Bronchial epithelial cell (primary cell): Measurements from ENCODE around the gene RCAN2. TPM values are rescaled to one million over a fixed set of nuclear protein-coding genes. Genes with fewer than 3 reads are reported as not detected.

Source experiments
- DNase-seq: peaks from one replicate; pipeline ENCODE4 v3.0.0-alpha.2; 2010; ENCODE audit warnings: low read depth
- FAIRE-seq: peaks from 2 replicates; lab custom pipeline; 2011; peaks lifted over from hg19 to GRCh38; lab: Jason Lieb, UNC
- H3K27me3 ChIP-seq: 2 replicates; pipeline ENCODE4 v1.5.1; 2011; ENCODE audit warnings: low read length; ENCODE audit not compliant: control insufficient read depth, insufficient read depth
- H3K36me3 ChIP-seq: 2 replicates; pipeline ENCODE4 v1.5.1; 2011; ENCODE audit warnings: low read length; ENCODE audit not compliant: control insufficient read depth, insufficient read depth
- H3K4me3 ChIP-seq: 2 replicates; pipeline ENCODE4 v1.5.1; 2011; ENCODE audit warnings: mild to moderate bottlenecking, low read depth, low read length, control low read depth
- total RNA-seq: library from RNA; depleted of rRNA; stranded (reverse); fragments of >200 nt; gene quantifications from 2 replicates; pipeline ENCODE4 v1.2.1, GENCODE V29; 2014
- TF ChIP-seq, protein P1 (sequence below): IDR thresholded peaks from 2 replicates; pipeline ENCODE4 v1.5.1; 2011; ENCODE audit warnings: mild to moderate bottlenecking, moderate library complexity, low read length, control low read depth, inconsistent platforms; ENCODE audit not compliant: insufficient read depth, severe bottlenecking

RCAN2 gene
- total RNA-seq, 1 donor from 2014 or later: under 0.01 TPM

DNA sequence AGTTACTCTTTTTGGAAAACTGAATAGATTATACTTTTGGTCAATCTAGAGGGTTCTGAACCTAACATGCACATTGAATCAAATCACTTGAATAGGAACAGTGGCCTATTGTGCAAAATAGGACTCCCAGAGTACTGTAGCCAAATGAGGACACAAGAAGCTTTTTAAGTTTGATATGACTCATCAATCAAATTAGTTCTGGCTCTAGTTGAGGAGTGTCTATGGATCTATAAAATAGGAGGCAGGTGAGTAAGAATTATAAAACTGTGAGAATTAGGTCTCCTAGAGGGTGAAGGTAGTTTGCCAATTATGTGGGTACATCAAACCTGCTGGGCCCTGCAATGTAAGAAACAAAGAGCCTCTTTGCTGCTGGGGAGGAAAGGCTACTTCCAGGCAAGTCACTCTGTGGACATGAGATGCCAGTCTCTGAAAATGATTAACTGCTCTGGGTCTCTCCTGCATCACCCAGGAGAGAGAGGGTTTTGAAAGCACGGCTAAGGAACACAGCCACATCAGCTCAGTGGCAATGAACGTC is 112.3 kb downstream of the RCAN2 start:
- FAIRE-seq: no peak
- H3K4me3 ChIP-seq: no peak overlapping the region
- H3K36me3 ChIP-seq: no peaks in the 10 kb centered on the region
- TF ChIP-seq, protein P1, sequence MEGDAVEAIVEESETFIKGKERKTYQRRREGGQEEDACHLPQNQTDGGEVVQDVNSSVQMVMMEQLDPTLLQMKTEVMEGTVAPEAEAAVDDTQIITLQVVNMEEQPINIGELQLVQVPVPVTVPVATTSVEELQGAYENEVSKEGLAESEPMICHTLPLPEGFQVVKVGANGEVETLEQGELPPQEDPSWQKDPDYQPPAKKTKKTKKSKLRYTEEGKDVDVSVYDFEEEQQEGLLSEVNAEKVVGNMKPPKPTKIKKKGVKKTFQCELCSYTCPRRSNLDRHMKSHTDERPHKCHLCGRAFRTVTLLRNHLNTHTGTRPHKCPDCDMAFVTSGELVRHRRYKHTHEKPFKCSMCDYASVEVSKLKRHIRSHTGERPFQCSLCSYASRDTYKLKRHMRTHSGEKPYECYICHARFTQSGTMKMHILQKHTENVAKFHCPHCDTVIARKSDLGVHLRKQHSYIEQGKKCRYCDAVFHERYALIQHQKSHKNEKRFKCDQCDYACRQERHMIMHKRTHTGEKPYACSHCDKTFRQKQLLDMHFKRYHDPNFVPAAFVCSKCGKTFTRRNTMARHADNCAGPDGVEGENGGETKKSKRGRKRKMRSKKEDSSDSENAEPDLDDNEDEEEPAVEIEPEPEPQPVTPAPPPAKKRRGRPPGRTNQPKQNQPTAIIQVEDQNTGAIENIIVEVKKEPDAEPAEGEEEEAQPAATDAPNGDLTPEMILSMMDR: no peak
- no peak for DNase-seq
- no peaks in the 10 kb centered on the region for H3K27me3 ChIP-seq

DNA sequence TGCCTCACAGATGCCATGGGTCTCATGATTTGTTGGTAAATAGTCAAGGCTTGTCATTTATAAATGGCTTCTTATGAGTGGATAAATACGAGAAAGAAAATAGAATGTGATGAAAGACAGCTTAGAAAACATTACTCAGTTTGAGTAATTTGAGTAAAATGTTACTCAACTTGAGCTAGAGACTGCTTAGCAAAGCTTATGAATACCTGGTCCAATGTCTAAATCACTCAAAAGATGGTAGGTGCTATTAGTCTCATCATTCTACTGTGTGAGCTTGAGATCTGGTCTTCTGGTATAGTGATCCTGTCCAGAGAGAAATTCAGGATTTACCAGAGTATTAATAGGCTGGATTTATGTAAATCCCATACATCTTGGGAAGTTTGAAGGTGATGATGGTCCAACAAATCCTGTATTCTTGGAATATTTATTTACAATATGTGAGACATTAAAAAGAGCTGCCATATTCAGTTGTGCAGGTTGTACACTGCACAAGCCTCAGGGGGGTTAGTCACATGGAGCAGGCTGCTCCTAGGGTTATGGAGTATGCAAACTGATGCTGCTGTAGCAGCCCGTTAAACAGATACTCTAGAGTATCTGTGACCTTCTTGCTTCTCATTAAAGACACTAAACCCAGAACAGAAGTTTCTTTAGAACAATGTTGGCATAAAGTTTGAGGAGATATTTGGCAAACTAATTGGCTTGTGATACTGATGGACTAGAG is 112.9 kb downstream of the RCAN2 start:
- no peak overlapping the region for H3K4me3 ChIP-seq
- no peaks in the 10 kb centered on the region for H3K36me3 ChIP-seq
- no peak for DNase-seq
- no peak for FAIRE-seq
- TF ChIP-seq, protein P1: no peak
- H3K27me3 ChIP-seq: no peaks in the 10 kb centered on the region

DNA sequence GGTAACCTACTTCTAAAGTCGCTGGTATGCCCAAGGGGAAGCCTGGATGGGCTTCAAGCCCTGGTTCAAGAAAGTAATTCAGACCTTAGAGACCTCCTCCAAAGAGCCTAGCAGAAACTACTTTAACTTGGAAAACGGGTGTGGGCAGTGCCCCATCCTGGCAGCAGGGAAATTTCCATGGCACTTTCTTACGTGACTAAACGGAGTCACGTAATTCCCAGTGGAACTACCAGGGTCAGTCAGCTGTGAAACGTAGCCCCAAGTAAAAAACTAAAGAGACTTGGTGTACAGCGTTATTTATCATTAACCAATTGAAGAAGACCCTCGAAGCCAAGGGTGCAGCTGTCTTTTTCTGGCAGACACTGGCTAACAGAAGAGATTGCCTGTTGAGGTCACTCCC is 114.0 kb downstream of the RCAN2 start:
- no peak for DNase-seq

DNA sequence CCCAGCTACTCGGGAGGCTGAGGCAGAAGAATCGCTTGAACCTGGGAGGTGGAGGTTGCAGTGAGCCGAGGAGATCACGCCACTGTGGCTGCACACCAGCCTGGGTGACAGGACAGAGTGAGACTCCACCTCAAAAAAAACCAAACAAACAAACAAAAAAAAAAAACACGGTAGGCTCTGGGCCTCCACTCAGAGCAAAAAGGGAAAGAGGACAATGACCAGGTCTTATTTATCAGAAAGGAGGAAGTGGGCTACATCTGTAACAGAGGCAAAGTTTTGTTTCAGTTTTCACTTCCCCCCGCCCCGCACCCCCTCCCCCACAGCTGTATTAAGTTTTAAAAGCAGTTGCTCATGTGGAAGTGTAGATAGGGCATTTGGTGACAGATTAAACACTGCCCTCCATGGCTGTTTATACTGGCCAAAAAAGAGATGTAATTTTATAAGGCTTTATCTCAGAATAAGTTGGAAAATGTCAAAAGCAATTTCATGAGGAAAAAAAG is 114.6 kb downstream of the RCAN2 start:
- no peak for FAIRE-seq
- Histone ChIP-seq H3K4me3 (no peak overlapping the region), H3K27me3 (no peaks in the 10 kb centered on the region), H3K36me3 (no peaks in the 10 kb centered on the region)
- TF ChIP-seq, protein P1: no peak
- no peak for DNase-seq

More for the DNA sequence above, 114.0 kb downstream of the RCAN2 start:
- Histone ChIP-seq H3K36me3 (no peaks in the 10 kb centered on the region), H3K27me3 (no peaks in the 10 kb centered on the region), H3K4me3 (no peak overlapping the region)
- TF ChIP-seq, protein P1: no peak
- no peak for FAIRE-seq

DNA sequence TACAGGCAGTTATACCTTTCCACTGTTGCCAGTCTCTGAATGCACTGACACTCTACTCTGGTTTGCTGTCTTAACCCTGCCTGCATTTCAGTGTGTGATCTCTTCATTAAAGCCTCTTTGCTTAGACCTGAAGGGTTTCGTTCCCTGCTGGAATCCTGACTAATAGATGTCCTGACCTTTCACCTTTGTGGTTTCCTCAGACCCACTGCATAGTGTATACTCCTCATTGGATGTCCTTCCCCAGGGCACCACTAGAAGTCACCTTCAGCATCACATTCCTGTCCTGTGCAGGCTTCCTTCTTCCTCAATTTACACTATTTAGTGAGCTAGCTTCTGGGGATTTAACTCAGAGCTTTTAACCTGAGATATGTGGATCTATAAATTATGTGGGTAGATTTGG is 120.6 kb downstream of the RCAN2 start:
- DNase-seq (no peak), FAIRE-seq (no peak)
- no peaks in the 10 kb centered on the region for H3K27me3 ChIP-seq
- TF ChIP-seq, protein P1: no peak
- no peak overlapping the region for H3K4me3 ChIP-seq
- H3K36me3 ChIP-seq: no peaks in the 10 kb centered on the region

DNA sequence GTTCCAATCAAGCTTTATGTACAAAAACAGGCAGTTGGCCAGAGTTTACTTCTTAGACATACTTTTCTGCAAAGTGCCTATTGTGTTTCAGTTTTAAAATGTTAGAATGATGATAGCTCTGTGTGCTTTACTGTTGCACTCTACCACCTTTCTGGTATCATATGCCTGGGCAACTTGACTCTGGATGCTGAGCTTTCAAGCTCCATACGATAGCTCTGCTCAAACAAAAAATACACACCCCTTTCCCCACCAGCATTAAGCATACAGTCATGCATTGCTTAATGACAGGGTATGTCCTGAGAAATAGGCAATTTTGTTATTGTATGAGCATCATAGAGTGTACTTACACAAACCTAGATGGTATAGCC is 123.1 kb downstream of the RCAN2 start:
- TF ChIP-seq, protein P1: no peak
- DNase-seq (no peak), FAIRE-seq (no peak)
- no peaks in the 10 kb centered on the region for H3K27me3 ChIP-seq
- H3K4me3 ChIP-seq: no peak overlapping the region
- no peaks in the 10 kb centered on the region for H3K36me3 ChIP-seq
